Activated CD4-positive, alpha-beta T cell treated with anti-CD3 and anti-CD28 coated beads, Interleukin-2, amount 50 U/mL, for 16 hours (primary cell): ENCODE results near the gene PLEKHG2.
A peak's percentile ranks its signal among the peaks of the same experiment; 100 is the strongest.

Source experiments
- DNase-seq: peaks from one replicate; pipeline ENCODE4 v3.0.0-alpha.2; 2020

Gene PLEKHG2

DNA sequence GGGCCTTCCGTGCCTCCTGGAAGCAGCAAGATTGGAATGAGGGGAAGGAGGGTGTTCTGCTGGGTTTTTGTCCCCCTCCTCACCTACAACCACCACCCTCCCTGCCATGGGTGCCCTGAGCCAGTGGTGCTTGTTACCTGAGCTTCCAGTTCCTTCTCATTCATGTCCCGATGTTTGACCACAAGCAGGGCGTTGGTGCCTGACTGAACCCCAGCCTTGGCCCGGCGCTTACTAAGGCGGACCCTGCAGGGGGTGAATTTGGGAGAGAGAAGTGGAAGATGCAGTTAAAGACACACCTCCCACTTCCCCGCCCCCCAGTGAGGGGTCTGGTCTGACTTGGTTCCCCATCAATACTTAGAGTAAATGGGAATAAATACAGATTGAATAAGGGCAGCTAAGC lies 25.9 kb upstream of the PLEKHG2 start:
- DNase-seq: no peak

DNA sequence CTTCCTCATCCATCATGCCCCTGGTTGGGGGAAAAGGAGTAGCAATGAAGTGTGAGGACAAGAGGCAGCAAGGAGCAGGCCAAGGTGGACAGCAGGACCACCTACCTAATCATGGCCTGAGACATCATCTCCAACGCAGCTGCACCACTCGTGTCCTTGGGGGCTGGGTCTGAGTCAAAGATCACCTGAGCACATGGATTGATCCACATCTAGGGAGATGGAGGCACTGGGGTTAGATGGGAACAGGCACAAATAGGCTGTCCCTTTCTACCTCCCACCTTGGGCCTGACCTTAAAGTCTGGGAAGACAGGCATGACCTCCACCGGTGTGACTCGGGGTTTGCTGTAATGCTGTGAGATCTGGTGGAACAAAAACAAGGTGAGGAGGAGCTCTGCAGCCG lies 23.8 kb upstream of the PLEKHG2 start:
- no peak for DNase-seq

DNA sequence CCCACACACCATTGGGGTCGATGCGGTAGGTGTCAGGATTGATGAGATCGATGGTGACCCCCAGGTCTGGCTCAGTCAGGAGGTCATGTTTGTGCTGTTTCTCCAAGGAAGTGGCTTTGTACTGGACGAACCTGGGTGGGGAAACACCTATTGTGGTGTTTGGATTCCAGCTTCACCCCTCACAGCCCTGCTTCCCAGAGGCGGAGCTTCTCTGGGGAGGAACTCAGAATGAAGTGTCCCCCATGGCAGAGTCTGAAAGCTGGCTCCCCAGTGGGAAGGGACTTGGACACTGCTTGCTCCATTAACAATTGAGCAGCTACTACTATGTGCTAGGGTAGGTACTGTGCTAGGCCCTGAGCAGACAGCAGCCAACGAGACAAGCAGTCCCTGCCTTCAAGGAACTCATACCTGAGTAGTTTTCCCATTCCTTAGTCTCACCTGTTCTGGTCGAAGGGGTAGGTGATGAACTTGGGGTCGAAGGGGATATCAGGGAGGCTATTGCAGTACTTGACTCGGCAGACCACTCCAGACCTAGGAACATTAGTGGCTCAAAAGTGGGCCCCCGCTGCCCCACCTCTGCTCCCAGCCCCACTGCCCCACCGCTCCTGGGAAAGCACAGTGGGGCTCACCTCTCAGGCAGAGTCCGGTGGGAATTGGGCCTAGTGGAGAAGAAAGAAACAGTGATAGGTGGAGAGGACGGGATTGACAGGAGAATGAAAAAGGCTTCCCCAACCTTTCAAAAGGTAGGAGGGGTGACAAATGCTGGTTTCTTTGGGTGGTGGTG lies 22.6 kb upstream of the PLEKHG2 start:
- DNase-seq: no peak

DNA sequence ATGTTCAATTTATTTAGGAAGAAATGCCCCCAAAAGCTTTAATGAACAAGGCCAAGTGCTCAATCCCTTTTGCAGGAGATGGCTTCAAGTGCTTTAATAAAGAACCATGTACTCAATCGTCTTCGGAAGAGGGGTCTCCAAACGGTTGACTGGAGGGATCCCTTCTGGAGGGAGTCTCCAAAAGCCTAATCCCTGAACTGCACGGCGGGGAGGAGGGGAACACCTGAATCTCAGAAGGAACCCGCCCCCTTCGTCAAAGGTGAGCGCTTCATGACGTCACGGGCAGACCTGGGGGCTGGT lies 22.1 kb upstream of the PLEKHG2 start:
- DNase-seq: no peak

DNA sequence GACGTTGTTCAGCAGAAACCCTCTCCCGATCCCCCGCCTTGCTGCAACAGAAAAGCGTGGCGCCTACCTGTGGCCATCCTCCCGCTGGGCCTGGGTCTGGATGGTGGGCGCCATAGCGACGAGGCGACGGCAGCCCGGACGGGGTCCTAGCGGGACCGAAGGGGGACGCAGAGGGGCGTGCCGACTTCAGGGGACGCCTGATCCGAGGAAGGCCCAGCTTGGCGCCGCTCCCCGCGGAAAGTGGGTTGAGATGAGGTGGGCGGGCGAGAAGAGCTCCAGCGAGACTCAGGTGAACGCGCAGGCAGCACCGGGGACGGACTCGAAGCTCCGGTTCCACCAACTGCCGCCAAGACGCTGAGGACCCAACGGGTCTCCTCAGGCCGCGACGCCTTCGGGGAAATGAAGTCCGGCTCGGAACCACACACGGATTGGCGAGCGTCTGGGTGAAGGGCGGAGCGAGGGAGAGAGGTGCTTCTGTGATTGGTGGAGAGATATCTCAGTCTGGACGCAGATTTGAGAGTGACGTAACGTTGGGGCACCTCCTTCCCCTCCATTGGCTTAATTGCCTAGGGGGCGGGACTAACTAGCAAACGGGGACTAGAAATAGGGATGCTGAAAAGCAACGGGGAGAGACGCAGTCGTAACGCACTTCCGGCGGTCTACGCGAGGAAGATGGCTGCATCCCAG lies 21.6 kb upstream of the PLEKHG2 start, which contains the start of the genes MED29 and PAF1:
MED29 (plus strand) TSS at position 628 of the 687 bp plus-strand sequence; CDS start at position 673, 45 bp downstream.
PAF1 (minus strand) TSS at position 356 of the 687 bp plus-strand sequence; CDS start at position 114, 242 bp downstream.
- peak; percentile 100 for DNase-seq

DNA sequence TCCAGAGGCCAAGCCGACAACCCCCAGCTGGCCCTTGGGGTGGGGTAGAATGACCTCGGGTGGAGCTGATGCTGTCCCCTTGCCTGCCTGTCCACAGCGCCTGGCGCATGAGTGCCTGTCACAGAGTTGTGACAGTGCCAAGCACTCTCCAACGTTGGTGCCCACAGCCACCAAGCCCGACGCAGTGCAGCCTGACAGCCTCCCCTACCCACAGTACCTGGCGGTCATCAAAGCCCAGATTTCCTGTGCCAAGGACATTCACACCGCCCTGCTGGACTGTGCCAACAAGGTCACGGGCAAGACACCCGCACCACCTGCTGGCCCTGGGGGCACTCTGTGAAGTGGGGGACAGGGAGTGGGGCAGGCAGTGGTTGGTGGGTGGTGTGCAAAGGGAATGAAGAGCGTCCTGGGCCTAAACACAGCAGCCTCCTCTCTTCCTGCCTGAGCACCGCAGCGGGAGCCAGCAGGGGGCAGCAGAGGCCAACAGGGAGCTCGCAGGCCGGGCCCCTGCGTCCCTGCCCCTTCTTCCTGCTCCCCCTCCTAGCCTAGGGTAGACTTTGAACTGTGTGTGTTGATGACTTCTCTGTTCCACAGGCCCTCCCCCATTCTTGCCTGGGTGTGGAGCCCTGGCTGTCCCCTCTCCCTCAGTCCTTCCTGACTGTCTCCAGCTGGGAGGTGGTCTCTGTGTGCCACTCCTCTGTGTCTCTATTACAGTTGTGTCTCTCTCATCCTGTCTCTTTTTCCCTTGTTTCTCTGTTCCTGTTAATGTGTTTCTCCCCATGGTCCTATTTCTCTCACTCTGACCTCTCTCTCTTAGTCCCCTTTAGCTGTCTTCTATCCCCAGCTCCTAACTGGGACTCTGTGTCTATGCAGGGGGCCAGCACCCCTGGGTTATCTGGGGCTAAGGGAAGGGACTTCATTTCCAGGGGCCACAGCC lies 14.8 kb upstream of the PLEKHG2 start:
- peak; percentile 93 for DNase-seq

DNA sequence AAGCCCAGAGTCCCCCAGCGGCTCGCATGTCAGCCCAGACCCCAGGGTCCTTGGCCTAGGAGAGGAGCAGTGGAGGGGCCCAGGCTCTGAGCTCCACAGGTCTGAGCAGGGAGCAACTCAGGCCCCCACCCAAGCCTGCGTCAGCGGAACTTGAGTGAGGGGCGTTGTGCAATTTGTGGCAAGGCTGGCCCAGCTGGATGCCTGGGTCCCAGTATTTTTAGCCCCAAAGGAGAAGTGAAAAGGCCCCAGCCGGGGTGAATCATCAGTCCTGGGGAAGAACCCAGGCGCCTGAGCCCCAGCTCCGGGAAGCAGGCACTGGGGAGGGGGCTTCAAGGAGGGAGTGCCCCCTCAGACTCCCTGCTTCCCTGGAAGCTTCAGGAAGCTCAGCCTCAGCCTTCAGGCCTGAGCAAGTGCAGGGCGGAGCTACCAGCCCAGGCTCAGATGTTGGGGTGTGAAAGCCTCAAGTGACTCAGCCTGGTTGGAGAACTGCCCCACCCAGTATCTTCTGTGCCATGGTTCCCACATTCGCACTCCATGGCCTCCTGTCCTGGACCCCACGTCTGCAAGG lies 14.1 kb upstream of the PLEKHG2 start:
- DNase-seq: peak; percentile 77

DNA sequence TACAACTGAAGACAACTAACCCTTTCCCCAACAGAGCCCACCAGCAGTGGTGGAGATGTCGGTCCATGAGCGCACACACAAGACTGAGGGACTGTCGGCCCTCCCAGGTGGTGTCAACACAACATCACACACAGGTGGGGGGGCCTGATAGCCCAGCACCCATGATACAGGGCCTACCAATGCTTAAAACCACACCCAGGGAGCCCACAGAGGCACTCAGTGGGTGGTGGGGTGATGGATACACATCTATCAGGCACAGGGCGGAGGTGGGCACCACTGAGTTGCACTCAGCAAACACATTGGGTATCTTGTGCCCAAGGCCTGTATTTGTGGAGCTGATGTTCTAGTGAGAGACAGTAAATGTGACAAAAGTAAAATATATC lies 12.8 kb upstream of the PLEKHG2 start:
- DNase-seq: no peak

DNA sequence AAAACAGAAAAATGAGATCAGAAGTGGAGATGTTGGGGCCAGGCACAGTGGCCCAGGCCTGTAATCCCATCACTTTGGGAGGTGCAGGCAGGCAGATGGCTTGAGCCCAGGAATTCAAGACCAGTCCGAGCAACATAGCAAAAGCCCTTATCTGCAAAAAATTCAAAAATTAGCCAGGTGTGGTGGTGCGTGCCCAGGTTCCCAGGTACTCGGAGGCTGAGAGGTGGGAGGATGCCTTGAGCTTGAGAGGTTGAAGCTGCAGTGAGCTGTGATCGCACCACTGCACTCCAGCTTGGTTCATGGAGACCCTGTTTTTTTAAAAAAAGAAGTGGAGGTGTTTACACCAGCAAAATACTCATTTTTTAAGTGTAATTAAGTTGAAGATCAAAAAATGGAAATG lies 12.4 kb upstream of the PLEKHG2 start:
- DNase-seq: no peak

DNA sequence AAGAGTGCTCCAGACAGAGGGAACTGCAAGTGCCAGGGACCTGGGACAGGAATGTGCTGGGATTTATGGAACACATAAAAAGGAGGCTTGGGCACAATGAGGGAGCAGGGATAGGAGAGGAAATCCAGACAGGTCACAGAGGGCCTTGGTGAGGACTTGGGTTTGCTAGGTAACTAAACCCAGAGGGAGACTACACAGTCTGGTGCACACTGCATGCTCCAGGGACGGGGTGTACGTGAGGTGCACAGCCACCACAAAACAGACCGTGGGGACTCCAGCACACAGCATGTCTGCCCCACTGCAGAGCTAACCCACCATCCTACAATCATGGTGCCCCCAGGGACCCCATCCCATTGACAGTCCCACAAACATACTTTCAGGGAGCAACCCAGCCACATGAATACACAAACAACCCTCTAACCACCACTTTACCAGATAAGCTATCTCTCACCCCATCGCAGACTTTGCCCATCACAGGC lies 11.4 kb upstream of the PLEKHG2 start:
- DNase-seq: no peak

DNA sequence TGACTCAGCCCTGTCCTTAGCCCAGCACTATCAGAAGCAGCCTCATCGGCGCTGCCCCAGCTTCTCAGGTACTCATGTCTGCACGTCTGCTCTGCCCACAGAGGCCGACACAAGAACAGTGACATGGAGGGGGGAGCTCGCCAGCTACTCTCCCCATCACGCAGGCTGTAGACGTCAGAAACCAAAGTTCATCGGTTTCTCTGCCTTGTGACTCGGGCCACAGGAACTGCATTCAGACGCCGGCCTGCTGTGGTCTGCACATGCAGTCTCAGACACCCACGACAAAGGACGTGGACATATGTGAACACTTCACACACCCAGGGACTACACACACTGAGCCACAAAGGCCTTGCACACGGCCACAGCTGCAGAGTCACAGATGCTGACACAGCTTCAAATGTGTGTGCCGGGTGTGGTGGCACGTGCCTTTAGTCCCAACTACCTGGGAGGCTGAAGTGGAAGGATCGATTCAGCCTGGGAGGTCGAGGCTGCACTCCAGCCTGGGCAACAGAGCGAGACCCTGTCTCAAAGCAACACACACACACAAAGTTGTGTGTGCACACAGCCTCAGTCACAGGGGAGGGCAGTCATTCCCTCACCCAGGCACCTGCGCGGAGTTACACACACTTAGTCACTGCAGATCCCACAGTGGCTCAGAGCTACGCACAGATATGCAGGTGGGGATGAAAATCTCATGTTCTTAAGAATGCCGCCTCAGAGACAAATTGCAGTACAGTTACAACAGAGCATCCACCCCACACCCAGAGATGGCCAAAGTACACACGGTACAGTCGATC lies 10.7 kb upstream of the PLEKHG2 start:
- DNase-seq: peak; percentile 89

DNA sequence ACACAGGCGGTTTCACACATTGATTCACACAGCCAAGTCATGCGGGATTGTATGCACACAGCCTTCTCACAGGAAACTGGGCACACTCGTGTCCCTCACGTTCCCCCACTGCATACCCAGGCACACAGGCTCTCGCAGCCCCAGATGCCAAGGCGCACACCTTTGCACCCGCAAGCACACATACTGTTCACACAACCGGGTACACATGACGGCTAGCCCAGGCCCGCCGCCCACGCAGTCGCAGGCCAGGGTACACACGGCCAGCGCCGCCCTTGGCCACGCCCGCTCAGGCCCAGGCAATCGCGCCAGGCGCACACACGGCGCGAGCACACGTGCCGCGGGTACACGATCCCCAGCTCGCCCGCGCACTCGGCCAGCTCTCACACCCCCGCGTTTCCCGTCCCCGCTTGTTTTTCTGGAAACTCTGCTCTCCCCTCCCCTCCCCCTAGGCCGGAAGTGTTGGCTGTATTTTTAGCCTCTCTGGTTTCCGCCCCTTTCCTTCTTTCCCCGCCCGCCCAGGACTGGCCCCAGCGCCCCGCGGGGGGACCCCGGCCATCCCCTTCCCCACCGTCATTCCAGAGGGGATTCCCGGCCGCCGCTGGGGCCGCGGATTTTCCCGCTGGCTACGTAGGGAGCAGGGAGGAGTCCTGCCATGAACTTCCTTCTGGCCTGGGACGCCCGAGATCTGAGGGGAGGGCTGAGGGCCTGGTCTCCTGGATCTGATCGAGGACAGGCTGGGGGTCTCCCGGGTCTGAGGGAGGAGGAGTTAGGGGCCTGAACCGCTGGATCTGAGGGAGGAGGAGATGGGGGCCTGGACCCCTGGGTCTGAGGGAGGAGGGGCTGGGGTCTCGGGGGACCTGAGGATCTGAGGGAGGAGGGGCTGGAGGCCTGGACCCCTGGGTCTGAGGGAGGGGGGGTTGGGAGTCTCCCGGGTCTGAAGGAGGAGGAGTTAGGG lies 9.8 kb upstream of the PLEKHG2 start:
- peak; percentile 90 for DNase-seq

DNA sequence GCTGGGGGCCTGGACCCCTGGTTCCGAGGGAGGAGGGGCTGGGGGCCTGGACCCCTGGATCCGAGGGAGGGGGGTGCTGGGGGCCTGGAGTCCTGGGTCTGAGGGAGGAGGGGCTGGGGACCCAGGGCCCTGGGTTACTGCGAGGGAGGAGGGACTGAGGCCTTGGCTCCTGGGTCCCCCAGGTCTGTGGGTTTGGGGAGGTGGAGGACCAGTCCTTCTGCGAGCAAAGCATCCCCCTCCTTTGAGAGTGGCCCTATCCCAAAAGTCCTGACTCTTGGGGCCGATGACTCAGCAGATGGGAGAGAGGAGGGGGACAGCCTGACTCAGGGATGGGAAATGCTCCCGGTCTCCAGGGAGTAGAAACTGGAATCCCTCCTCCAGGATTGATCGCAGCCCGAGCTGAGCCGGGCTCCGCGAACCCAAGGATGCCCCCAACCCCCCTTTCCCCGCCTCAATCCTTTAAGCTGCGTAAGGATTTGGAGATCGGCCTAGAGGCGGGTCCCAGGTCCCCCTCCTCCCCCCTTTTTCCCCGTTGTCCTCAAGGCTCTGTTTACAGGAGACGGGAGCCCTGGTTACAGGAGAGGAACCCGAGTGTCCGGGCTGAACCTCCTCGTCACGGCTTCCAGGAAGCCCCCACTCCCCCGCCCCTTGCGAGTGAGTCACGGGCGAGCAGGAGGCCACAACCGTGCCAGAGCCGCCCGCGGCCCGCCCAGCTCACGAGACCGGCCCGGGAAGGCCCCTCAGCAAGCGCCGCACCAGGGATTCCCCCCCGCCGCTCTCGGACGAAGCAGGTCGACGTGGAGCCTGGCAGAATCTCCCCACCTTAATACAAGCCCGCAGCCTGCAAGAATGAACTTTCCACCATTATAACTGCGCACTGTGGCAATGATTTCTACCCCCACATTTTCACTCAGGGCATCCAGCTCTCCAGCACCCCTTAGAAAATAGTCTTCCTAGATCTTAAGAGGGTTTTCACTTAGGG lies 8.8 kb upstream of the PLEKHG2 start:
- DNase-seq: peak; percentile 94

DNA sequence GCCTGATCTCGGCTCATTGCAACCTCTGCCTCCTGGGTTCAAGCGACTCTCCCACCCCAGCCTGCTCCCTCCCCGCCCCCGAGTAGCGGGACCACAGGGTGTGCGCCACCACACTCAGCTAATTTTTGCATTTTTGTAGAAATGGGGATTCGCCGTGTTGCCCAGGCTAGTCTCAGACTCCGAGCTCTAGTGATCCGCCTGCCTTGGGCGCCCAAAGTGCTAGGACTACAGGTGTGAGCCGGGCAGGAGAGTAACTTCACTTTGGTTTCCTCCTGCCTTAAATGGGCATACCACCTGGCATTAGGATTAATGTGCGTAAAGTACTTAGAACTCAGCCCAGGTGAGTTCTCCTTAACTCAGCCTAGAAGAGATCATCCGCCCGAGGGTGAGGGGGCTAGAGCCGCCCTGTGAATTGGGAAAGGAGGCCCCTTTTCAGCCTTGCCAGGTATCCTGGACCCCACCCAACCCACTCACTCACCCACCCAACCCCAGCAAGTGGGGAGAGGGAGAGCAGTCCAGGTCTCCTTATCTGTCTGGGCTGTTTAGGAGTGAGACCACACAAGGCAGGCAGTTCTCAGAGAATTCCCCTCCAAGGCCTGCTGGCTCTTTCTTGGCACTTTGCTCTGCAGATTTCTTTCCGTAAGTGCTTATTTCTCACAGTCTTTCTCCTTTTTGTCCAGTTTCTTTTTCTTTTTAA lies 7.1 kb upstream of the PLEKHG2 start:
- no peak for DNase-seq

DNA sequence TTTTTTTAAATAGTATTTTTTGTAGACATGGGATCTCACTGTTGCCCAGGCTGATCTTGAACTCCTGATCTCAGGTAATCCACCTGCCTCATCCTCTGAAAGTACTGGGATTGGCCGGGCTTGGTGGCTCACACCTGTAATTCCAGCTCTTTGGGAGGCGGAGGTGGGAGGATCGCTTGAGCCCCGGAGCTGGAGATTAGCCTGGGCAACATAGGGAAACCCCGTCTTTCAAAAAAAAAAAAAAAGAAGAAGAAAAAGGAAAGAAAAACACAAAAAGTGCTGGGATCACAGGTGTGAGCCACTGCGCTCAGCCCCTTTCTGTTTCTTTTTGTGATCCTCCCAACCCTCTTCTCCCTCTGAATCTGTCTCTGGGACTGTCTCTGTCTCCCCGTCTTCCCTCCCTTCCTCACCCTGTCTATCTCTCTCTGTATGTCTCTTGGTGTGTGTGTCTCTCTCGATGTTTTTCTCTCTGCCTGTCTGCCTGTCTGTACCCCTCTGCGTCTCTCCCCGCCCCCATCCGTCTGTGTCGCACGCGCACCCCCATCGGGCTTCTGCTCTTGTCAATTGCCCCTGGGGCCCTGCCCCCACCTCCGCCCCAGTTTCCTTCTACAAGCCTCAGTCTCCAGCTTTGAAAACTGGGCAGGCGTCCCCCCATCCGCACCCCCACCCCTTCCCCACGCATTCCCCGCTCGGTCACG lies 6.4 kb upstream of the PLEKHG2 start:
- DNase-seq: peak; percentile 85

DNA sequence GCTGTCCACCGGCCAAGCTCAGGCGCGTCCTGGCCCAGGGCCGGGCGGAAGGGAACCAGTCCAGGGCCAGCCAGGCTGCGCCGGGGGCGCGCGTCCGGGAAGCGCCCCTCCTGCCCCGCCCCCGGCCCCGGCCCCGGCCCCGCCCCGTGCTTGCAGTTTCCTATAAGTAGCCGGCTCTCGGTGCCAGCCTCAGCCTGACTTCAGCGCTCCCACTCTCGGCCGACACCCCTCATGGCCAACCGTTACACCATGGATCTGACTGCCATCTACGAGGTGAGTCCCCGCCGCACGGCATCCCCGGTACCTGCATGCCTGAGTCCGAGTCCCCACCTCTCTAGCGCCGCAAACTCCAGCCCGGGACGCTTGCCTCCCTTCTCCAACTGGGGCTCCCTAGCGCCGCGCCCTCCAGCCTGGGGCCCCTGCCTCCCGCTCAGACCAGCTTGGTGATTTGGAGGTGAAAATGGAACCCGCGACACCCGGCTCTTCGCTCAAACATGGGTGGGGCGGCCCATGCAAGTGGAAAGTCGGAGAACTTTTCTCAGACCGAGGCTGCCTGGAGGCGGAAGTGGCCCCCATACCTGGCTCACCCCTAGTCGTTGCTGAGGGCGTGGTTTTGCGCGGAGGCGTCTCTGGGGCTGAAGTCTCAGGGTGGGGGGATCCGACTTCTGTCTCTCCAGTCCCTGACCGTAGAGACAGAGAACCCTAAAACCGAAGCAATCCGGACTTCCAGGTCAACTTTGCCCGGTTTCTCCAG lies 5.6 kb upstream of the PLEKHG2 start, which contains the start of gene ZFP36:
ZFP36 (plus strand) TSS at position 192 of the 754 bp plus-strand sequence; CDS start at position 250, 58 bp downstream.
- DNase-seq: peak; percentile 92

DNA sequence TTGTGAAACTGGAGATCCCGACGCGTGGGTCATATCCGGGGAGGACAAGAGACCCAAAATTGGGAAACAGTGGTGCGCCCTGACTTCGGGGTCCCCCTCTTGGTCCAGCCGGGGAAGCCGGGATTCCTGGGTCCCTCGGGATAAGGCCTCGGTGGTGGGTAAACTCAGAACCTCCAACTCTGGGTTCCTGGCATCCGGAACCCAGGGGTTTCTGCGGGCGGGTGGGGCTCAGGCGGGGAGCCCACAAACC lies 5.1 kb upstream of the PLEKHG2 start:
- DNase-seq: no peak
